ENCODE measurements around the gene SSR1. TPM values are rescaled to one million over a fixed set of nuclear protein-coding genes. Genes with fewer than 3 reads are reported as not detected.

Gene SSR1
- 40.1 and 58.3 TPM in 2 replicates for total RNA-seq

GRCh38 chr6:7312616-7313504 lies at the start of gene SSR1:
Gene SSR1 (minus strand): TSS chr6:7313199. CDS start chr6:7313120, 79 bp downstream.

Other genes starting within 250 kb of the SSR1 start
- 6.2 and 6.6 TPM in 2 replicates for gene RREB1, start 205.2 kb downstream of the SSR1 start, total RNA-seq
- 0.17 TPM in 1 of 2 replicates, not detected in the other for gene CAGE1, start 76.5 kb upstream of the SSR1 start, total RNA-seq
- gene RIOK1, start 76.6 kb upstream of the SSR1 start, total RNA-seq = 8.4 and 14.1 TPM in 2 replicates
- 0.17 and 0.45 TPM in 2 replicates for gene DSP, start 228.5 kb upstream of the SSR1 start, total RNA-seq

Measured in bronchus fibroblast of lung (primary cell).